NCI-H1105 (cell line): ENCODE results near the gene PALM.
"Not testable (repeated sequence)": the region's sequence is repeated elsewhere in the genome, so short reads cannot be mapped to it uniquely, and the experiment has no call there.

Experiments used
- DNase-seq: peaks from one replicate; lab custom pipeline; 2025; lab: John Stamatoyannopoulos, UW

Gene PALM, protein sequence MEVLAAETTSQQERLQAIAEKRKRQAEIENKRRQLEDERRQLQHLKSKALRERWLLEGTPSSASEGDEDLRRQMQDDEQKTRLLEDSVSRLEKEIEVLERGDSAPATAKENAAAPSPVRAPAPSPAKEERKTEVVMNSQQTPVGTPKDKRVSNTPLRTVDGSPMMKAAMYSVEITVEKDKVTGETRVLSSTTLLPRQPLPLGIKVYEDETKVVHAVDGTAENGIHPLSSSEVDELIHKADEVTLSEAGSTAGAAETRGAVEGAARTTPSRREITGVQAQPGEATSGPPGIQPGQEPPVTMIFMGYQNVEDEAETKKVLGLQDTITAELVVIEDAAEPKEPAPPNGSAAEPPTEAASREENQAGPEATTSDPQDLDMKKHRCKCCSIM

DNA sequence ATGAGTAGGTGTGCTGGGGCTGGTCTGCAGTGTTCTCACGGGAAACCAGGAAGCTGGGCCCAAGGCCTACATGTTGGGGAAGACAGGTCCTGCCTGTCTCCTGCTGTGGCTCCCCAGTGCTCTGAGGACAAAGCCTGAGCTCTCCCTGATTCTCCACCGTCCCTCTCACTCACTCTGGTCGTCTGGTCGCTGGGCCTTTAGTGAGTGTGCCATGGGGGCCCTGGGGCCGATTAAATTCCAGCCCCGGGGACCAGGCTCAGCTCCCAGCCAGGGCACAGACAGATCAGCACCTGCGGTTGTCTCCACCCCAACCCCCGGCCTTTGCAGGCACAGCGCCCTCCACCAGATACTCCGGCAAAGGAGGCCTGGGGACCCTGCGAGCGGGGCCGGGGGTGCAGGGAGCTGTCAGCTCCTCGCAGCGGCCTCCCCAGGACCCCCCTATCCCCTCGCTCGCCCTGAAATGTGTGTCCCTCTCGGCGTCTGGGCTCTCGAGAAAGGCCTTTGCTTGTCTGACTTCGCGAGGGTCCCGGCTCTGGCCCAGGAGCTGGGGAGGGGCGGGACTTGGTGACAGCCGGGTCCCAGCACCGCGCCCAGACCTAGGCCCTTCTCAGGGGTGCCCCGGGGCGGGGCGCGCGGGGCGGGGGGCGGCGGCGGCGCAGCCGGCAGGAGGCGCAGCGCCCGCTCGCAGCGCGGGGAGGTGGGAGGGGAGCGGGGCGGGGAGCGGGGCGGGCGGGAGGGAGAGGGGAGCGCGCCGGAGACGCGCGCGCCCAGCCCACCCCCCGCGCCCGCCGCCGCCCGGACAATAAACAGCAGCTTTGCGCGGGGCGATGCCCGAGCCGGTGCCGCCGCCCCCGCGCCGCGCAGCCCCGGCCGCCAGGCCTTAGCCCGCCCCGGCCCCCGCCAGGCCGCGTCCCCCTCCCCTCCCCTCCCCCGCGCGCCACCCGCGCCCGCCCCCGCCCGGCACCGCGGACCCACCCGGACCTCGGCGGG, at the start of gene PALM:
Gene PALM, plus strand, starts transcription at position 782 of the 990 bp plus-strand sequence. CDS start 212 bp downstream, outside the sequence.
- DNase-seq, result peak; percentile 23

DNA sequence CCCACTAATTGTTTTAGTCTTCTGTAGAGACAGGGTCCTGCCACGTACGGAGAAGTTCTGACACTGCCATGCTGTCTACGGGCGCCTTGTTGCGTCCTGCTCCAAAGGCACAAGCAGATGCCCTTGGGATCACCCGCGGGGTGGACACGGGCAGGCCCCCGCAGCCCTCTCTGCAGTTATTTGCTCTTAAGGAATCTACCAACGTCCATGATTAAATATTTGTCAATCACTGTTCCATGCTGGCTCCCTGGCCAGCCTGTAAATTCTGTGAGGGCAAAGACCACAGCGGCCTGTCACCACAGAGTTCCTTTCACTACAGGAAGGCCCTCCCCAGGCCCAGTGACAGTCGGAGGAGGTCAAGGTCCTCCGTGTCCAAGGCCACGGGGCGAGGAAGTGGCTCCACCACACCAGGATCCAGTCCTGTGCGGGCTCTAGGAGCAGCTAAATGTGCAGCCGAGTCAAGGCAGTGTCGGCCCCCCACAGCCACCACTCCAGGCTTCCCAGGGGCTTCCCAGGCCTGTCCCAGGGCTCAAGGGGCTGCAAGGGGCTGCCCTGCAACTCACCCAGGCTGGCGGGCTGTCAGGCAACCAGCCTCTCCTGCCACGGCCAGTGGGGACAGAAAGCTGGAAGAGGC, 47.8 kb upstream of the PALM start:
- DNase-seq, result no peak

DNA sequence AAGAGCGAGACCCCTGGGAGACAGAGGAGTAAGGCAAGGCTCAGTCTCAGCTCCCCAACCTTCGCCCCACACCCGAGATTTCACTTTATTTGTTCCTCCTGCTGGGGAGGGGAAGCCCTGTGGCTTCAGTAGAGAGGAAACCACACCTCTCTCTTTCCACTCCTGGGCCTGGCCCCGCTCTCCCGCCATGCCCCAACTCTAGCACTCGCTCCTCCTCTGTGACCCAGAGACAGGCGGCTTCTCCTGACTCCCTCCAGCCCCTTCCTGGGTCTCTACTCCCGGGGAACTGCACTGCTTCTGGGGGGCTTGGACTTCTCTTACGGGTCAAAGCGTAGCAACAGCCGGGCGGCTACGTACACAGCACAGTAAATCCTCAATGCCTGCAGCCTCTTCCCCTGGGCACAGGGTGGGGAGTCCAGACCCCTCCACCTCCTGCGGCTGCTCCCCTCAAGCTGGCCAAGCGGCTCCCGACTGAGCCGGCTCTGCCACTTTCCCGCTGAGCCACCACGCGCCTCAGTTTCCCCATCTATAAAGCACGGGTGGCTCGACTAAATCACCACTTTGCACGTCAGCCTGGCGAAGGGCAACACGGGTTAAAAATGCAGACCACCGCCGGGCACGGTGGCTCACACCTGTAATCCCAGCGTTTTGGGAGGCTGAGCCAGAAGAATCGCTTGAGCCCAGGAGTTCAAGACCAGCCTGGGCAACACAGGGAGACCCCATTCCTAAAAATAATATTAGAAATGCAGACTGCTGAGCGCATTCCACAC, 47.1 kb upstream of the PALM start:
- no peak for DNase-seq

DNA sequence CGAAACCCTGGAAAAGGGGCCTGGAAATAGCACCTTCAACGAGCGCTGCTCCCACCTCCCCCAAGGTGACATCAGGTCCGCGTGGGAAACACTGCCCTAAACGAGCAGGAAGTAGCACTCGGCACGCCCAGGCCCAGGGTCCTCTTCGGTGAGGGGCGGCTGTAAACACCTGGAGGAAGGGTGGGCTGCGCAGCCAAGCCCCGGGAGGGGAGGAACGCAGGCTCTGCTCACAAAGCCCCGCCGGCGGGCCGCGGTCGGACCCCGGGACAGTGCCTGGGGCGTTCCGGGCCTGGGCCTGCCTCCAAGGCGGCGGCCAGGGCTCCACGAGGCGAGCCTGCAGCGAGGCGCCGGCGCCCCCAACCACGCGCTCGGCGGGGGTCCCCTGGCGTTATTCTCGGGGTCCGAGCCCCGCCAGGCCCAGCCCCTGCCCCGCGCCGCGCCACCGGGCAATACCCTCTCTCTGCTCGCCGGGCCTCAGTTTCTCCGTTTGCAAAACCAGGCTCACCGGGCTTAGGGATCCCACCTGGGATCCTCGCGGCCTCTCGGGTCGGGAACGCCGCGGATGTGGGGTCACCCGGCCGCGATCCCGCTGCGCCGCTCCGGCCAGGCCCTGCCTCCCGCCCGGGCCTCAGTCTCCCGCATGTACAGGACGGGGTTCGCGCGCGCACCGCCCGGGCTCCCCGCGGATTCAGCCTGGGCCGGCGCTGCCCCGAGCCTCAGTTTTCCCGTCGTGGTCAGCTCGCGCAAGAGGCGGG, 46.4 kb upstream of the PALM start:
- DNase-seq, result peak; percentile 17

DNA sequence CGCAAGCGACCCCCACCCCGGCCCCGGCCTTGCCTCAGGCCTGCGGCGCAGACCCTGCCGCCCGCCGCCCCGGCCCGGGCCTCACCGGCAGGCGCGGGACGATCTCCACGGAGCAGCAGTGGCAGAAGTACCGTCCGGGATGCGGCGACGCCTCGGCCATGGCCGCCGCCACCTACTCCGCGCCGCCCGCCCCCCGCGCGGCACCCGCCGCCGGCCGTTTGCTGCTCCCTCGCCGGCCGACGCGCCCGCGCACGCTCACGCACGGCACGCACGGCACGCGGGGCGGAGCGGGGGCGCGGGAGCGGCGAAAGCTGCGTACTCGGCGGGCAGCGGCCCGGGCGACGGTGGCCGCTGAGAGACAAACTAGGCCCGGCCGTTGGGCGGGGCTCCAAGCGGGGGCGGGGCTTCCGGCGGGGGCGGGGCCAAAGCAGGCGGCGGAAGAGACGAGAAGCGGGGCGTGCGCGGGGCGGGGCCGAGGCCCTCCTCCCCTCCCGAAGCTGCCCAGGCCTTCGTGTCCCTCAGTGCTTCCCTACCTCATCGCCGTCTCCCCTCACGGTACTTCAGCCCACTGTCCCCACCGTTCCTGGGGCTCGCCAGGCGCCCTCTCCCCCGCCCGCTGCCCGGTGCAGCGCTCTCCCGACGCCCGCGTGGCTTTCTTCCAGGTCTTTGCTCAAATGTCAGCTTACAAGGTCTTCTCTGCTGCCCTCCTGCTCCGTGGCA, 45.6 kb upstream of the PALM start, which contains the start of gene RNF126:
Gene RNF126, minus strand, starts transcription at position 253 of the 720 bp plus-strand sequence. Its CDS starts 93 bp downstream, at position 160.
- peak; percentile 86 for DNase-seq

DNA sequence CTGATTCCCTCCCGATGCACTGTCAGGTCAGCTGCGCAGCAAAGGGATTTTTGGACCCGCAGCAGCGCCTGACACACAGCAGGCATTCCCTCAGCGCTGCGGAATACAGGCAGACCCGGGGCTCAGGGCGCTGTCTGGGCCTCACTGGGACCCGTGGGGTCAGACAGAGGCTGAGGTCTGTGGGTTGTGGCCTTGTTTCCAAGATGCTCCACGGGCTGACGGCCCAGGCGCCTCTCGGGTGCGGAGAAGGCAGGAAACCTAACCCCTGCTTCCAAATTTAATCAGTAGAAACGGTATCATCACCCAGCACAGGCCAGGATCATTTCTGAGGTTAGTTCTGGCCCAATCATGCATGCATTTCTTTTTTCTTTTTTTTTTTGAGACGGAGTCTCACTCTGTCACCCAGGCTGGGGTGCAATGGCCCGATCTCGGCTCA, 45.0 kb upstream of the PALM start:
- no peak for DNase-seq

DNA sequence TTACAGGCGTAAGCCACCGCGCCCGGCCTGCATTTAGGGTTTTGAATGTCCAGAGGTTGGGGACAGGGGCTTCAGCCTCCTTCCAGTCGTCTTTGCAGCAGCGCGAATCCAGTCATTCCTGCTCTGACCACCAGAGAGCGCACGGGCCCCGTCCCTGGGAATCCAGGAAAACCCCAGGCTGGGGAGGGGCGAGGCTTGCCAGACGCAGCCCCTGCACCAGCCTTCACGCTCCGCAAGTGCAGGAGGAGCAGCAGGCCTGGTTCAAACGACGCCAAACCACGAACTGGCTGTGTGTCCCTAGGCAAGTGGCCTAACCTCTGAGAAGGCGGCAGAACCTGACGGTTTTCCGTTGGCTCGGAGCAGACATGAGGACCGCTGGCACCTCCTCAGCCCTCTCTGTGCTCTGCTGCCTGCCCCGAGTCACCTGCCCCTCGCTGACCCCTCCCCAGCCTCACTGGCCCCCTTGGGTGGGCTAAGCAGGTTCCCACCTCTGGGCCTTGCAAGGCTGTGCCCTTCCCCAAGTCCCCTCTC, 43.8 kb upstream of the PALM start:
- DNase-seq, result peak; percentile 77

DNA sequence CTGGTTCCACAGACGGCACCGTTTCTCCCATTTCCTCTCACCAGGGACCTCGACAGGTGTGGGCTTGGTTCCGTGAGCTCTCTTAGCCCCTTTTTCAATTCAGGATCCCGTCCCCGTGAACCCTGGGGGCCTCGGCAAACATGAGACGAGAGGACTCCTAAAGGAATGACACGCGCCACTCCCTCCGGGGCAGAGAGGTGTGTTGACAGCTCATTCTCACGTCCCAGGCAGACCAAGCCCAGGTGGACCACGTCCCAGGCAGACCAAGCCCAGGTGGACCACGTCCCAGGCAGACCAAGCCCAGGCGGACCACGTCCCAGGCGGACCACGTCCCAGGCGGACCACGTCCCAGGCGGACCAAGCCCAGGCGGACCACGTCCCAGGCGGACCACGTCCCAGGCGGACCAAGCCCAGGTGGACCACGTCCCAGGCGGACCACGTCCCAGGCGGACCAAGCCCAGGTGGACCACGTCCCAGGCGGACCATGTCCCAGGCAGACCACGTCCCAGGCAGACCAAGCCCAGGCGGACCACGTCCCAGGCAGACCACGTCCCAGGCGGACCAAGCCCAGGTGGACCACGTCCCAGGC, 41.7 kb upstream of the PALM start:
- DNase-seq, result not testable (repeated sequence)

DNA sequence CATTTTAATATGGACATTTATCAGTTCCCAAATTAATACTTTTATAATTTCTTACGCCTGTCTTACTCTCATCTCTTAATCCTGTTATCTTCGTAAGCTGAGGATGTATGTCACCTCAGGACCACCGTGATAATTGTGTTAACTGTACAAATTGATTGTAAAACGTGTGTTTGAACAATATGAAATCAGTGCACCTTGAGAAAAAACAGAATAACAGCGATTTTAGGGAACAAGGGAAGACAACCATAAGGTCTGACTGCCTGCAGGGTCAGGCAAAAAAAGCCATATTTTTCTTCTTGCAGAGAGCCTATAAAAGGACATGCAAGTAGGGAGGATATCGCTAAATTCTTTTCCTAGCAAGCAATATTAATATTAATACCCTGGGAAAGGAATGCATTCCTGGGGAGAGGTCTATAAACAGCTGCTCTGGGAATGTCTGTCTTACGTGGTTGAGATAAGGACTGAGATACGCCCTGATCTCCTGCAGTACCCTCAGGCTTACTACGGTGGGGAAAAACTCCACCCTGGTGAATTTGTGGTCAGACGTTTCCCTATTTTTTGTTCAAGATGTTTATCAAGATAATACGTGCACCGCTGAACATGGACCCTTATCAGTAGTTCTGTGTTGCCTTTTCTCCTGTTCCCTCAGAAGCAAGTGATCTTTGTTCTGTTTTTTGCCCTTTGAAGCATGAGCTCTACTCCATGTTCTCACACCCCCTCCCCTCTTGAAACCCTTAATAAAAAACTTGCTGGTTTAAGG, 39.9 kb upstream of the PALM start:
- DNase-seq, result not testable (repeated sequence)

DNA sequence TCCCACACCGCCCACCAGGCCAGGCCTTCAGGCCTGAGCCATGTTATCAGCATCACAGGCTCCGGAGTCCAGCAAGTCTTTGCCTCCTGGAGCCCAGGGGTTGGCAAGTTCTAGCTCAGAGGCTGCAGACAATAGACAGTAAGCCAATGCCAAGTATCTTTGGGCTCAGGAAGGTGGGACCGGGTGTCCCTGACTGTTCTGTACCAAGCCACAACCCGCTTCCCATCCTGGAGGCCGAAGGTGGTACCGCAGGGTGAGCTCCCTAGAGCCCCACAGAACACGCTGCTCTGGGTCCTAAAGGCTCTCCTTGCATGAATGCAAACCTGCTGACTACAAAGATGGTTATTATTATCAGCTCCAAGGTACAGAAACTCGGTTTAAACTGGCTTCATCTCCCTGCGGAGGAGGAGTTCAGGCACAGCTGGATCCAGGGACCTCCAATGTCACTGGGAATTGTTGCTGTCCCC, 38.1 kb upstream of the PALM start:
- DNase-seq, result no peak

DNA sequence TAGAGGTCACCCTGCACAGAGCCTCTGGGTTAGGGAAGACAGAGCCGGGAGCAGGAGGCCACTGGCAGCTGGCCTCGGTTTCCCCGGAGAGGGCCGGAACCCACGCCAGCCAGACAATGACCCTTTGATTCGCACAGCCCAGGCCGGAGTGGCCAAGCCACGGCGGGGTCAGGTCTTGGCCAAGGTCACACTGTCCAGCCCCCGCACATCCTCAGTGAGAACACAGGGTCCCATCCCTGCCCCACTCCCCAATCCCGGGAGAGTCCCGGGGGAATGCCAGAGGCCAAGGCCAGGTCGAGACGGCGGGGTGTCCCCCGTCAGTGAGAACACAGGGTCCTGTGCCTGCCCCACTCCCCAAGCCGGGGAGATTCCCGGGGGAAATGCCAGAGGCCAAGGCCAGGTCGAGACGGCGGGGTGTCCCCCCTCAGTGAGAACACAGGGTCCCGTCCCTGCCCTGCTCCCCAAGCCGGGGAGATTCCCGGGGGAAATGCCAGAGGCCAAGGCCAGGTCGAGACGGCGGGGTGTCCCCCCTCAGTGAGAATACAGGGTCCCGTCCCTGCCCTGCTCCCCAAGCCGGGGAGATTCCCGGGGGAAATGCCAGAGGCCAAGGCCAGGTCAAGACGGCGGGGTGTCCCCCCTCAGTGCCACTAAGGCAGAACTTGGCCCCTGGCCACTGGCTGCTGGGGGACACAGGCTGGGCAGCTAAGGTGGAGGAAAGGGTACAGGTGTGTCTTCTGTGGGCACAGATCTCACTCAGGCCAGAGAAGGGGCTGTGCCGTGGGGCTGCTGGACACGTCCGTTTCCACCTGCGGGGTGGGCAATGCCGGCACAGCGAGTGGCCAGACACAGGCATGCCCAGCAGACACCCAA, 34.2 kb upstream of the PALM start:
- DNase-seq, result no peak

DNA sequence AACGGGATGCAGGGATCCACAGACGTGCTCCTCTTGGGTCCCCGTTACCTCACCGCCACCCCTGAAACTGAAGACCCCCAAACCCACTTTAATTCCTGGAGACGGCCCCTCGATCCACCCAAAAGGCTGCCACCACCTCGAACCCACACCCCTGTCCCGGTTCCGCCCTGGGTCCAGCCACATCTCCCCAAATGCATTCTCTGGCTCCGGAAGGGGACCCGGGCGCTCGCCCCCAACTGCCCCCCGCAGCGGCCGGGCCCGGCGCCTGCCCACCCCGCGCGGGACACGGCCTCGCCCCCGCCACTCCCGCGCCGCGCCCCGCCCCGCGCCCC, 32.8 kb upstream of the PALM start:
- no peak for DNase-seq

DNA sequence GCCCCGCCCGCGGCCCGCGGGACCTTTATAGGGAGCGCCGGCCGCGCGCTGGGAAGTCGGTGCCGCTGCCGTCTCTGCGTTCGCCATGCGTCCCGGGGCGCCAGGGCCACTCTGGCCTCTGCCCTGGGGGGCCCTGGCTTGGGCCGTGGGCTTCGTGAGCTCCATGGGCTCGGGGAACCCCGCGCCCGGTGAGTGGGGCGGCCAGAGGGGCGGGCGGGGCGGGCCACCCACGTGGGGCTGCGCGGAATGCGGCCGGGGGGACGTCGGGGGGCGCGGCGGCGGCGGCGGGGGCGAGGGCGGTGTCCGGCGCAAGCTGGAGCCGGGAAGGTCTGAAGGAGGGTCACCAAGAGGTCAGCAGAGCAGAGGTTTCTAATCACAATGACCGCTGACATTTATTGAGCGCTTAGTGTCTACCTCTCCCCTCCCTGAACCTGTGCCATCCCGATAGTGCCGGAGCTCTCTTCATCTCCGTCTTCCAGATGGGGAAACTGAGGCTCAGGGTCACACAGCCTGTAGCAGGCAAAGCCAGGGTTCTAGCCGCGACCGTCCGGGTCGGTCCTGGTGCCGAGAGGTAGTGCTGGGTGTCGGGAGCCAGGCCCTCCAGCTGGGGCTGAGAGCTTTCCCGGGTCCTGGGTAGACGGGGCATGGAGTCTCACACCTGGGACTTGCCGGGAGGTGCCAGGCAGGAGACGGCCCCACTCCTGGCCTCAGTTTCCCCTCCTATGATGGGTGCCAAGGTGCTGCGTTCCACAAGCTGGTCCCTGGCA, 32.2 kb upstream of the PALM start, which contains the start of gene FSTL3:
Gene FSTL3, plus strand, starts transcription at position 54 of the 767 bp plus-strand sequence. Its CDS starts 32 bp downstream, at position 86.
- no peak for DNase-seq

DNA sequence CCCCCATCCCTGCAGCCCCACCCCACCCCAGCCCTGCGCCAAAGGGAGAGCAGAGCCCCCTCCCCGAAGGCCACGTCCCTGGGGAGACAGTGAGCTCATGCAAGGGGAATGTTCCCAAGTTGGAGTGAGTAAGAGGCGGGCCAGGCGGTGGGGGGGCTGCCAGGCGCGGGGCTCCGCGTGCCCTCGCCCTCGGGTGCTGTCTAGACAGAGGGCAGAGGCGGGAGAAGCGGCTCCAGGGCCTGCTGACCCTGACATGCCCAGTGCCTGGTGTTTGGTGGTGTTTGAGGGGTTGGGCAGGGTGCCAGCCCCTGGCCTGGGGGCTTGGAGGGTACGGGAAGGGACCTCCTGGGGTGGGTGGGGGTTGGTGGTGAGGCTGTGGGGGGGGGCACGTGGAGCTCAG, 31.5 kb upstream of the PALM start:
- DNase-seq, result no peak

DNA sequence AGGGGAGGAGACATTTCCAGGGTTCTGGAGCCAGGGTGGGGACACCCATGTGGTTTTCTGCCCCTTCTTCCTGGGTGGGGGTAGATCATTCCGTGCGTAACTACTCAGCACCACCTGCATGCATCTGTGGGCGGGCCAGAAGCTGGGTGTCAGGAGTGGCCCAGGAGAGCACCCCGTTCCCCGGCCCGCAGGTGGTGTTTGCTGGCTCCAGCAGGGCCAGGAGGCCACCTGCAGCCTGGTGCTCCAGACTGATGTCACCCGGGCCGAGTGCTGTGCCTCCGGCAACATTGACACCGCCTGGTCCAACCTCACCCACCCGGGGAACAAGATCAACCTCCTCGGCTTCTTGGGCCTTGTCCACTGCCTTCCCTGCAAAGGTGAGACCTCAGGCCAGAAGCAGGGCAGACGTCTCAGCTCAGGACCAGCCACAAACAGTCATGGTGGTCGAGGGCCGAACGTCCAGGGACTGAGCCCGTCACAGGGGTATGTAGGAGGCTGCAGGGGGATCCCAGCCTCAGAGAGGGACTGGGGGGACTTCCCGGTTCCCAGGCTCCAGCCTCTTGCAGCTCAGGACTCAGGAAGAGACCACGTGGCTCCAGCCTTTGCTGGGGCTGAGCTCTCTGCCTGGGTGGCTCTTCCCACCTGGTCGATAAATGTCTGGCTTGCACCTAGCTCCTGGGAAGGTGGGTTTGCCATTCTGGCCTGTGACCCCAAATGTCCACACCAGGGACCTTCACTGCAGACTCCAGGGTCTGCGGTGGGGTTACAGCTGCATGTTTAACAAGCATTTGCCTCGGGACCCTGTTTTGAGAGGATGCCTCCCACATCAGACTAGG, 30.9 kb upstream of the PALM start:
- no peak for DNase-seq
